GM12872 (cell line): ENCODE data around the gene MCCC2.

Experiments used
- CTCF ChIP-seq: IDR thresholded peaks from 3 replicates; pipeline ENCODE4 v1.5.1; 2011; ENCODE audit warnings: low read depth, mild to moderate bottlenecking, low read length, moderate library complexity; ENCODE audit not compliant: insufficient read depth

Gene MCCC2

GRCh38 chr5:71695071-71695470 is 107.9 kb downstream of the MCCC2 start:
- no peak for TF ChIP-seq CTCF

GRCh38 chr5:71695595-71695994 is 108.5 kb downstream of the MCCC2 start:
- no peak for TF ChIP-seq CTCF

- TF ChIP-seq CTCF, result peak; percentile 52
Observed at GRCh38 chr5:71697967-71698366, 110.8 kb downstream of the MCCC2 start.

GRCh38 chr5:71699233-71699632 is 112.1 kb downstream of the MCCC2 start:
- TF ChIP-seq CTCF, result no peak

- TF ChIP-seq CTCF, result no peak
Observed at GRCh38 chr5:71699751-71700150, 112.6 kb downstream of the MCCC2 start.

GRCh38 chr5:71700803-71701202 is 113.7 kb downstream of the MCCC2 start:
- no peak for TF ChIP-seq CTCF

- TF ChIP-seq CTCF, result no peak
Observed at GRCh38 chr5:71701407-71701806, 114.3 kb downstream of the MCCC2 start.

- TF ChIP-seq CTCF, result no peak
Observed at GRCh38 chr5:71703941-71704340, 116.8 kb downstream of the MCCC2 start.
